Activated naive CD8-positive, alpha-beta T cell treated with anti-CD3 and anti-CD28 coated beads, Interleukin-2, amount 10 ng/mL, durations not matched to agents 7 days and 5 days (primary cell): ENCODE data around the gene ZACN. TPM values are rescaled to one million over a fixed set of nuclear protein-coding genes. Genes with fewer than 3 reads are reported as not detected.

Experiments
- ATAC-seq: fragments of 150-1000 bp; cut with Tn5 transposase; one replicate; pipeline ENCODE4 v1.10.0; 2021; ENCODE audit warnings: low read depth, moderate library complexity
- POLR2A ChIA-PET: fragments of 350-600 bp; sonication (Branson Sonifier 250); formaldehyde crosslinking; loops from one replicate; lab custom pipeline; 2021; ENCODE audit warnings: antibody characterized with exemption; lab: Charles Lee
- DNase-seq: peaks from one replicate; pipeline ENCODE4 v3.0.0; 2021
- H3K27ac Mint-ChIP-seq: one replicate; pipeline ENCODE4 v1.8.0; 2022; ENCODE audit warnings: mild to moderate bottlenecking, mixed read lengths
- H3K27me3 Mint-ChIP-seq: one replicate; pipeline ENCODE4 v1.8.0; 2022; ENCODE audit warnings: mild to moderate bottlenecking, moderate library complexity, mixed read lengths
- H3K36me3 Mint-ChIP-seq: one replicate; pipeline ENCODE4 v1.8.0; 2021; ENCODE audit warnings: mild to moderate bottlenecking, mixed read lengths
- H3K4me1 Mint-ChIP-seq: one replicate; pipeline ENCODE4 v1.8.0; 2021; ENCODE audit warnings: mixed read lengths
- H3K4me3 Mint-ChIP-seq: one replicate; pipeline ENCODE4 v1.8.0; 2022; ENCODE audit warnings: mild to moderate bottlenecking, moderate library complexity, mixed read lengths
- H3K9me3 Mint-ChIP-seq: one replicate; pipeline ENCODE4 v1.8.0; 2021; ENCODE audit warnings: mixed read lengths
- microRNA-seq: library from miRNA; unstranded; fragments of <30 nt; microRNA quantifications from one replicate; pipeline ENCODE4 v1.2.0, GENCODE V29; 2022
- total RNA-seq, 2 experiments: library from RNA; stranded (reverse); gene quantifications; one replicate each; pipeline ENCODE4 v1.2.3, GENCODE V29; 2021

Gene ZACN
- total RNA-seq, 2 experiments from 2014 or later, result not detected

GRCh38 chr17:76125391-76125675 lies 46.4 kb downstream of the ZACN start:
- Mint-ChIP-seq H3K4me3 (no peak overlapping the region), H3K27ac (no peak overlapping the region), H3K4me1 (peaks cover 36% of the 10 kb centered on the region), H3K36me3 (no peaks in the 10 kb centered on the region), H3K9me3 (no peaks in the 10 kb centered on the region), H3K27me3 (no peaks in the 10 kb centered on the region)
- POLR2A ChIA-PET, result interaction anchor here (1.0 to 11.9 kb wide), 6 partner anchors 10 to 154 kb away, joined by 3 to 244 read pairs (median 28); partner anchors contain the start of genes FOXJ1 and UBALD2
- ATAC-seq (no peak), DNase-seq (no peak)

GRCh38 chr17:76125922-76126321 lies 46.9 kb downstream of the ZACN start:
- H3K27ac Mint-ChIP-seq, result peak overlapping the region; percentile 88
- H3K27me3 Mint-ChIP-seq, result no peaks in the 10 kb centered on the region
- DNase-seq, result no peak
- H3K4me1 Mint-ChIP-seq, result peaks cover 33% of the 10 kb centered on the region
- ATAC-seq, result no peak
- POLR2A ChIA-PET, result interaction anchor here (1.0 to 11.9 kb wide), 7 partner anchors 9 to 154 kb away, joined by 3 to 244 read pairs (median 9); partner anchors contain the start of genes FOXJ1 and UBALD2
- H3K36me3 Mint-ChIP-seq, result no peaks in the 10 kb centered on the region
- no peaks in the 10 kb centered on the region for H3K9me3 Mint-ChIP-seq
- peak overlapping the region; percentile 10 for H3K4me3 Mint-ChIP-seq

- peak overlapping the region; percentile 58 for H3K27ac Mint-ChIP-seq
- H3K4me1 Mint-ChIP-seq, result peaks cover 33% of the 10 kb centered on the region
These were observed 51.5 kb downstream of the ZACN start for GRCh38 chr17:76130473-76130872.

GRCh38 chr17:76131051-76131691 lies 52.2 kb downstream of the ZACN start:
- Mint-ChIP-seq H3K9me3 (no peaks in the 10 kb centered on the region), H3K27me3 (no peaks in the 10 kb centered on the region), H3K27ac (peak overlapping the region; percentile 58), H3K36me3 (no peaks in the 10 kb centered on the region), H3K4me3 (no peak overlapping the region), H3K4me1 (peaks cover 31% of the 10 kb centered on the region)
- DNase-seq, result no peak
- POLR2A ChIA-PET, result interaction anchor here (1.0 to 1.2 kb wide), 3 partner anchors 10 to 125 kb away, joined by 4 to 8 read pairs (median 4); no protein-coding TSS in a partner anchor
- no peak for ATAC-seq

More at GRCh38 chr17:76130473-76130872, 51.5 kb downstream of the ZACN start:
- POLR2A ChIA-PET, result interaction anchor here (0.6 to 1.2 kb wide), 4 partner anchors 9 to 1009 kb away, joined by 4 to 8 read pairs (median 4); no protein-coding TSS in a partner anchor
- Mint-ChIP-seq H3K9me3 (no peaks in the 10 kb centered on the region), H3K36me3 (no peaks in the 10 kb centered on the region), H3K4me3 (no peak overlapping the region), H3K27me3 (no peaks in the 10 kb centered on the region)
- ATAC-seq, result no peak
- DNase-seq, result no peak

- H3K27me3 Mint-ChIP-seq, result no peaks in the 10 kb centered on the region
- no peak overlapping the region for H3K4me3 Mint-ChIP-seq
- peaks cover 28% of the 10 kb centered on the region for H3K4me1 Mint-ChIP-seq
- H3K9me3 Mint-ChIP-seq, result no peaks in the 10 kb centered on the region
- POLR2A ChIA-PET, result no interaction called here
- no peak for DNase-seq
- H3K36me3 Mint-ChIP-seq, result no peaks in the 10 kb centered on the region
- H3K27ac Mint-ChIP-seq, result no peak overlapping the region
- no peak for ATAC-seq
These were observed 53.0 kb downstream of the ZACN start for GRCh38 chr17:76131692-76132573.

Small RNA genes within 50 kb of the gene (microRNA-seq; reads per million reads assigned to microRNA genes)
- not detected for gene MIR6868

Other genes with a start within 250 kb of the ZACN start
- gene UNC13D, start 234.8 kb upstream of the ZACN start, total RNA-seq, result 100 to 1,000 TPM; 221 to 222 TPM
- 100 to 1,000 TPM; 107 TPM for gene WBP2, start 223.8 kb upstream of the ZACN start, total RNA-seq
- gene TRIM47, start 200.6 kb upstream of the ZACN start, total RNA-seq, result 10 to 100 TPM; 23.2 to 27.9 TPM
- gene TRIM65, start 182.2 kb upstream of the ZACN start, total RNA-seq, result 10 to 100 TPM; 35.3 to 36.3 TPM
- gene MRPL38, start 174.3 kb upstream of the ZACN start, total RNA-seq, result 100 to 1,000 TPM; 111 to 119 TPM
- 10 to 100 TPM; 28.5 to 36.0 TPM for gene FBF1, start 138.1 kb upstream of the ZACN start, total RNA-seq
- 10 to 100 TPM; 28.3 to 30.2 TPM for gene ACOX1, start 100.0 kb upstream of the ZACN start, total RNA-seq
- 10 to 100 TPM; 15.9 to 17.1 TPM for gene TEN1, start 99.9 kb upstream of the ZACN start, total RNA-seq
- gene CDK3, start 78.3 kb upstream of the ZACN start, total RNA-seq, result 1 to 10 TPM; 7.5 to 8.2 TPM
- under 1 TPM; 0.78 to 0.85 TPM for gene EVPL, start 51.9 kb upstream of the ZACN start, total RNA-seq
- 10 to 100 TPM; 81.6 to 83.0 TPM for gene SRP68, start 6.7 kb upstream of the ZACN start, total RNA-seq
- gene GALR2, start 4.4 kb upstream of the ZACN start, total RNA-seq, result not detected
- 100 to 1,000 TPM; 163 to 164 TPM for gene EXOC7, start 24.6 kb downstream of the ZACN start, total RNA-seq
- 1 to 10 TPM; 5.4 to 5.8 TPM for gene FOXJ1, start 62.1 kb downstream of the ZACN start, total RNA-seq
- 100 to 1,000 TPM; 103 to 110 TPM for gene RNF157, start 161.3 kb downstream of the ZACN start, total RNA-seq
- 100 to 1,000 TPM; 344 to 375 TPM for gene UBALD2, start 186.2 kb downstream of the ZACN start, total RNA-seq
- gene QRICH2, start 229.1 kb downstream of the ZACN start, total RNA-seq, result 1 to 10 TPM; 3.7 to 4.7 TPM